ENCODE data around the gene PRDM11.
"Not testable (repeated sequence)": the region's sequence is repeated elsewhere in the genome, so short reads cannot be mapped to it uniquely, and the experiment has no call there.

Gene PRDM11

DNA sequence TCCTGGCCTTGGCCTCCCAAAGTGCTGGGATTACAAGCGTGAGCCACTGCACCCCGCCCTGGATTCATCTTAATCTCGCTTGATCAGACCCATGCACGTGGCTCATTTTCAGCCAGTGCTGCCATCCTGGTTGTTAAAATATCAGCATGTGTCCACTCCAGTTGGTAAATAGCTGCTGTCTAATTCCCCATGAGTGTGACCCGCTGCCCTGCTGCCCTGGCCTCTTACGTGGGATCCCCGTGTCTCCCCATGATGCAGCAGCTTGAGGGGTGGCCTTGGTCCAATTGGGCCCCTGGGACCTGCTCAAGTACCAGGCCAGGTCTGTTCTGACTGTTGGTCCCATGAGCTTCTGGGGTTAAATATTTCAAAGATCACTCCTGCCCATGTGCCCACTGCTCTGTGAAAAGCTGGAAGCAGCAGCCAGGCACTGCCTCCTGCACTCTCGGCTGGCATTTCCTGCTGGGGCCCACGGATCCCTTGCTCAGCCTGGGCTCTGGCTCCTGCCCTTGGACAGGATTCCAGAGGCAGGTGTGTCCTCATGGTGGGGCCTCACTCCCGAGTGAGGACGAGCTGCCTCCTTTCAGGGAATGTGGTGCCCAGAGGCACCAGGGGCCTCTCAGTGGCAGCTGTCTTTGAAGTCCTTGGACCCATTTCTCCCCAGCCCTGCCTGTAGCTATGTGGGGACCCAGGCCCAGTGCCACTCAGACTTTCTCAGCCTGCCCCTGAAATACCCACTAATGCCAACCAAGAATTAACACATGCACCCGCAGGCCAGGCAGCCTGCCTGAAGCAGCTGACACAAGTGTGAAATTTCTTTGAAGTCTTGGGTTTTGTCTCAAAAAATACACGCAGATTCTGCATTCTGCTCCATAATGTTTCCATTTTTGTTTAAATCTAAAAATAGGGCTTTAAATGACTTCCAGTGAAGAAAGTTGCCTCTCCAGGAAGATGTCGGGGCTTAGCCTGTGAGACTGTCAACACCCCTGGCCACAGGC lies 38.1 kb upstream of the PRDM11 start:
- TF ChIP-seq, protein P1, sequence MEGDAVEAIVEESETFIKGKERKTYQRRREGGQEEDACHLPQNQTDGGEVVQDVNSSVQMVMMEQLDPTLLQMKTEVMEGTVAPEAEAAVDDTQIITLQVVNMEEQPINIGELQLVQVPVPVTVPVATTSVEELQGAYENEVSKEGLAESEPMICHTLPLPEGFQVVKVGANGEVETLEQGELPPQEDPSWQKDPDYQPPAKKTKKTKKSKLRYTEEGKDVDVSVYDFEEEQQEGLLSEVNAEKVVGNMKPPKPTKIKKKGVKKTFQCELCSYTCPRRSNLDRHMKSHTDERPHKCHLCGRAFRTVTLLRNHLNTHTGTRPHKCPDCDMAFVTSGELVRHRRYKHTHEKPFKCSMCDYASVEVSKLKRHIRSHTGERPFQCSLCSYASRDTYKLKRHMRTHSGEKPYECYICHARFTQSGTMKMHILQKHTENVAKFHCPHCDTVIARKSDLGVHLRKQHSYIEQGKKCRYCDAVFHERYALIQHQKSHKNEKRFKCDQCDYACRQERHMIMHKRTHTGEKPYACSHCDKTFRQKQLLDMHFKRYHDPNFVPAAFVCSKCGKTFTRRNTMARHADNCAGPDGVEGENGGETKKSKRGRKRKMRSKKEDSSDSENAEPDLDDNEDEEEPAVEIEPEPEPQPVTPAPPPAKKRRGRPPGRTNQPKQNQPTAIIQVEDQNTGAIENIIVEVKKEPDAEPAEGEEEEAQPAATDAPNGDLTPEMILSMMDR (IDR thresholded peaks at IDR 0.05; ENCODE audit: control insufficient read depth, insufficient read depth, low read depth, low read length, missing control alignments), result no peak
- no peak overlapping the region for H3K4me3 ChIP-seq (ENCODE audit: control insufficient read depth, low read depth, low read length)
- DNase-seq (ENCODE audit: low read depth), result no peak

DNA sequence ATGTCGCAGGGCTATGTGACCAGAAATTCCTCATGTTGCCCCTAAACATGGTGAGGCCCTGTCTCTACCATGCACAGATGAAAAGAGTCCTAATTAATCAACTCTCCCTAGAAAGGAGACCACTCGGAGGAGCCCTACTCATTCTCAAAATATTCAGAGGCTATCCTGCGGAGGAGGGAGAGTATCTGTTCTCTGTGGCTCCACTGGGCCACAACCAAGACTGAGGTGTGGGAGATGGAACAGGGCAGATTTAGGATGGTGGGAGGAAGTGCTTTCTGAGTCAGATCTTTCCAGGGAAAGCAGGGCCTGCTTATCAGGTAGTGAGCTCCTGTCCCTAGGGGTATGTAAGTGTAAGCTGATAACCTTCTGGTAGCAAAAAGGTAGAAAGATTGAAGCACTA lies 37.0 kb upstream of the PRDM11 start:
- no peak overlapping the region for H3K4me3 ChIP-seq (ENCODE audit: control insufficient read depth, low read depth, low read length)
- no peak for DNase-seq (ENCODE audit: low read depth)
- TF ChIP-seq, protein P1 (IDR thresholded peaks at IDR 0.05; ENCODE audit: control insufficient read depth, insufficient read depth, low read depth, low read length, missing control alignments), result no peak

DNA sequence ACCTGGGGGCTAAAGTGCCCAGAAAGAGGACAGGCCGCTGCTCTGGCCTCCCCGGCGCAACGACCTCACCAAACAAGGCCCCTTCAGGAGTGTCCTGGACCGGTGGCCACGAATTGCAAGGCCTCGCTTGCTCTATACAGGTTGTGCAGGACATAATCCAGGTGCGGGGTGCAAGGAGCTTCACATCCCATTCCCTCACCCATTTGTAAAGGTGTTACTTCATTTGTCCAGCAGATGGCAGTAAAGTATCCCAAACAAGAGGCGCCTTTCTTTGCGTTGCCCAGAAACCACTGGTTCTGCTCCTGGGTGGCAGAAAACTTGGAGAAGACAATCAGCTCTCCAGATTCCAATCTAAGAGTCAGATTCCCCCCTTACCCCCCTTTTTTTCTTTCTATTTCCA lies 35.9 kb upstream of the PRDM11 start:
- DNase-seq (ENCODE audit: low read depth), result peak; percentile 34
- TF ChIP-seq, protein P1 (IDR thresholded peaks at IDR 0.05; ENCODE audit: control insufficient read depth, insufficient read depth, low read depth, low read length, missing control alignments), result peak; percentile 74
- no peak overlapping the region for H3K4me3 ChIP-seq (ENCODE audit: control insufficient read depth, low read depth, low read length)

DNA sequence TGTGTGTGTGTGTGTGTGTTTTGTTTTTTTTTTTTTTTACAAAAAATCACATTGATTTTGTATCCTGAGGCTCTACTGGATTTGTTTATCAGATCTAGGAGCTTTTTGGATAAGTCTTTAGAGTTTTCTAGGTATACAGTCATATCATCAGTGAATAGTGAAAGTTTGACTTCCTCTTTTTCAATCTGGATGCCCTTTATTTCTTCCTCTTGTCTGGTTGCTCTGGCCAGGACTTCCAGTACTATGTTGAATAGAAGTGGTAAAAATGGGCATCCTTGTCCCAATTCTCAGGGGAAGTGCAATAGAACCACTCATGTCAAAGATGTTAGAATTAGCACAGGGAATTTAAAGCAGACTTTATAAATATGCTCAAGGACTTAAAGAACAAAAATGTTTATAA lies 32.6 kb upstream of the PRDM11 start:
- H3K4me3 ChIP-seq (ENCODE audit: control insufficient read depth, low read depth, low read length), result no peak overlapping the region
- no peak for DNase-seq (ENCODE audit: low read depth)
- TF ChIP-seq, protein P1 (IDR thresholded peaks at IDR 0.05; ENCODE audit: control insufficient read depth, insufficient read depth, low read depth, low read length, missing control alignments), result no peak

DNA sequence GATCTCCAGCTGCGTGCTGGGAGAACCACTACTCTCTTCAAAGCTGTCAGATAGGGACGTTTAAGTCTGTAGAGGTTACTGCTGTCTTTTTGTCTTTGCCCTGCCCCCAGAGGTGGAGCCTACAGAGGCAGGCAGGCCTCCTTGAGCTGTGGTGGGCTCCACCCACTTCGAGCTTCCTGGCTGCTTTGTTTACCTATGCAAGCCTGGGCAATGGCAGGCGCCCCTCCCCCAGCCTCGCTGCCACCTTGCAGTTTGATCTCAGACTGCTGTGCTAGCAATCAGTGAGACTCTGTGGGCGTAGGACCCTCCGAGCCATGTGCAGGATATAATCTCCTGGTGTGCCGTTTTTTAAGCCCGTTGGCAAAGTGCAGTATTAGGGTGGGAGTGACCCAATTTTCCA lies 18.6 kb upstream of the PRDM11 start:
- not testable (repeated sequence) for DNase-seq (ENCODE audit: low read depth); H3K4me3 ChIP-seq (ENCODE audit: control insufficient read depth, low read depth, low read length)

DNA sequence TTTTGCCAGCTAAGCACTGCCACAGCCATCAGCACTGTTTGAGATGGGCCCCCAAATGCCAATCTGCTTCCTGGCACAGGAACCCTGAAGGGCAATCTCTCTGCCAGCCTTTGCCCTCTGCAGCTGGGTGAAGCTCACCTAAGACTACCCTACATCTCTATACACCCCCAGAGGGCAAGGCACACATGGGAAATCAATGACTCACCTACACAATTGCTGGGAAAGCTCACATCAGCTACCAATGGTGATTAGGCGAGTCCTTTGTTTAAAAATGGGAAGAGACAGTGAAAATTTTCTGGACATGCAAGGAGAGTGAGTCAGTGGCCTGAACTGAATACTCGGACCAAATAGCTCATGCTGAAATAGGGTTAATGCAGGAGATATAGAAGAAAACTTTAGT lies 12.6 kb upstream of the PRDM11 start:
- TF ChIP-seq, protein P1 (IDR thresholded peaks at IDR 0.05; ENCODE audit: control insufficient read depth, insufficient read depth, low read depth, low read length, missing control alignments), result no peak
- DNase-seq (ENCODE audit: low read depth), result no peak
- no peak overlapping the region for H3K4me3 ChIP-seq (ENCODE audit: control insufficient read depth, low read depth, low read length)

DNA sequence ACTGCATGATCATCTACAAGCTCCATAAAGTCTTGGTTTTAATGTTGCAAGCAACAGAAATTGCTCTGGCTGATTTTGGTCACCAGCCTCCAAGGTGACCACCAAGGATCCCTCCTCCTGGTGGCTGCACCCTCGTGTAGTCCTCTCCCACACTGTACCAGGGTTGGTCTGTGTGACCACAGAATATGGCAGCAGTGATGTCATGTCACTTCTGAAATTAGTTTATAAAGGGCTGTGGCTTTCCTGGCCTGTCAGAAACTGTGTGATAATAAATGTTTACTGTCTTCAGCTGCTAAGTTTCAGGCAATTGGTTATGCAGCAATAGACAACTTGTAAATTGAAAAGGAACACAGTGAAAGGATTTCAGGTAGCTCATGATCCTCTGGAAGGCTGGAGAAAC lies 5.3 kb upstream of the PRDM11 start:
- no peak overlapping the region for H3K4me3 ChIP-seq (ENCODE audit: control insufficient read depth, low read depth, low read length)
- no peak for DNase-seq (ENCODE audit: low read depth)
- TF ChIP-seq, protein P1 (IDR thresholded peaks at IDR 0.05; ENCODE audit: control insufficient read depth, insufficient read depth, low read depth, low read length, missing control alignments), result no peak
